Activated CD8-positive, alpha-beta T cell treated with anti-CD3 and anti-CD28 coated beads for 36 hours (primary cell): ENCODE results near the gene PODXL2. TPM values are rescaled to one million over a fixed set of nuclear protein-coding genes. Genes with fewer than 3 reads are reported as not detected.

Experiments
- ATAC-seq: fragments of 200-7000 bp; cut with Tn5 transposase; one replicate; pipeline ENCODE4 v1.10.0; 2021; ENCODE audit warnings: mild to moderate bottlenecking, moderate library complexity
- CTCF ChIA-PET: fragments of 350-600 bp; sonication (Branson Sonifier 250); formaldehyde crosslinking; loops from one replicate; lab custom pipeline; 2021; ENCODE audit warnings: antibody characterized with exemption; lab: Charles Lee
- POLR2A ChIA-PET: fragments of 350-600 bp; sonication (Branson Sonifier 250); formaldehyde crosslinking; loops from one replicate; lab custom pipeline; 2021; ENCODE audit warnings: antibody characterized with exemption; lab: Charles Lee
- DNase-seq: peaks from one replicate; pipeline ENCODE4 v3.0.0-alpha.2; 2020
- H3K27ac Mint-ChIP-seq: one replicate; pipeline ENCODE4 v1.8.0; 2021; ENCODE audit warnings: mild to moderate bottlenecking, mixed read lengths
- H3K27me3 Mint-ChIP-seq: one replicate; pipeline ENCODE4 v1.8.0; 2021; ENCODE audit warnings: mixed read lengths
- H3K36me3 Mint-ChIP-seq: one replicate; pipeline ENCODE4 v1.8.0; 2021; ENCODE audit warnings: low read depth, mixed read lengths
- H3K4me1 Mint-ChIP-seq: one replicate; pipeline ENCODE4 v1.8.0; 2021; ENCODE audit warnings: low read depth, mixed read lengths
- H3K4me3 Mint-ChIP-seq: one replicate; pipeline ENCODE4 v1.8.0; 2021; ENCODE audit warnings: mild to moderate bottlenecking, moderate library complexity, mixed read lengths
- H3K9me3 Mint-ChIP-seq: one replicate; pipeline ENCODE4 v1.8.0; 2021; ENCODE audit warnings: mixed read lengths
- CTCF ChIP-seq: fragments of 200-600 bp; IDR thresholded peaks from one replicate; pipeline ENCODE4 v1.8.0; 2022; ENCODE audit warnings: antibody characterized with exemption, mild to moderate bottlenecking
- intact Hi-C: fragments of 100-400 bp; cut with micrococcal nuclease; formaldehyde crosslinking; loops from one replicate; pipeline ENCODE4 v1.10.0; 2022
- total RNA-seq, 2 experiments: library from RNA; stranded (reverse); gene quantifications; one replicate each; pipeline ENCODE4 v1.2.3, GENCODE V29; 2021

Gene PODXL2
- total RNA-seq, 2 experiments from 2014 or later = 1.1 to 1.3 TPM

GRCh38 chr3:127656906-127657305, 27.9 kb downstream of the PODXL2 start:
- no peak for ATAC-seq
- Mint-ChIP-seq H3K4me1 (no peaks in the 10 kb centered on the region), H3K9me3 (no peaks in the 10 kb centered on the region), H3K36me3 (no peaks in the 10 kb centered on the region), H3K27ac (no peak overlapping the region), H3K4me3 (no peak overlapping the region), H3K27me3 (no peaks in the 10 kb centered on the region)
- POLR2A ChIA-PET = interaction anchor here (1.5 kb wide), 1 partner anchor 15 kb away, joined by 3 read pairs; no protein-coding TSS in a partner anchor
- CTCF ChIA-PET = no interaction called here
- no peak for DNase-seq
- intact Hi-C loops = no loop called here
- TF ChIP-seq CTCF = no peak

GRCh38 chr3:127658234-127658633, 29.2 kb downstream of the PODXL2 start:
- DNase-seq (no peak), ATAC-seq (no peak)
- Mint-ChIP-seq H3K4me3 (no peak overlapping the region), H3K27me3 (no peaks in the 10 kb centered on the region), H3K36me3 (no peaks in the 10 kb centered on the region), H3K9me3 (no peaks in the 10 kb centered on the region), H3K27ac (no peak overlapping the region), H3K4me1 (no peaks in the 10 kb centered on the region)
- TF ChIP-seq CTCF = no peak
- intact Hi-C loops = no loop called here
- CTCF ChIA-PET = interaction anchor here (0.6 to 1.4 kb wide), 2 partner anchors 60 to 174 kb away, joined by 4 to 5 read pairs; partner anchors contain the start of gene MCM2
- POLR2A ChIA-PET = no interaction called here

DNA sequence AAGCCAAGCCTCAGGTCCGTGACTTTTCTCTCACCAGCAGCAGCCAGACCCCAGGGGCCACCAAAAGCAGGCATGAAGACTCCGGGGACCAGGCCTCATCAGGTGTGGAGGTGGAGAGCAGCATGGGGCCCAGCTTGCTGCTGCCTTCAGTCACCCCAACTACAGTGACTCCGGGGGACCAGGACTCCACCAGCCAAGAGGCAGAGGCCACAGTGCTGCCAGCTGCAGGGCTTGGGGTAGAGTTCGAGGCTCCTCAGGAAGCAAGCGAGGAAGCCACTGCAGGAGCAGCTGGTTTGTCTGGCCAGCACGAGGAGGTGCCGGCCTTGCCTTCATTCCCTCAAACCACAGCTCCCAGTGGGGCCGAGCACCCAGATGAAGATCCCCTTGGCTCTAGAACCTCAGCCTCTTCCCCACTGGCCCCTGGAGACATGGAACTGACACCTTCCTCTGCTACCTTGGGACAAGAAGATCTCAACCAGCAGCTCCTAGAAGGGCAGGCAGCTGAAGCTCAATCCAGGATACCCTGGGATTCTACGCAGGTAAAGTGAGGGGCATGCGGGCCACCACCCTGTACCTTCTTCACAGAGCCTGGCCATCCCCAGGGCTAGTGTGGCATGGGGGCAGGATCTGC, 31.8 kb downstream of the PODXL2 start:
- POLR2A ChIA-PET = interaction anchor here (1.2 kb wide), 1 partner anchor 50 kb away, joined by 3 read pairs; no protein-coding TSS in a partner anchor
- H3K4me3 Mint-ChIP-seq = no peak overlapping the region
- intact Hi-C loops = no loop called here
- H3K36me3 Mint-ChIP-seq = no peaks in the 10 kb centered on the region
- CTCF ChIA-PET = interaction anchor here (1.1 to 1.3 kb wide), 2 partner anchors 8 to 86 kb away, joined by 3 read pairs; no protein-coding TSS in a partner anchor
- no peaks in the 10 kb centered on the region for H3K4me1 Mint-ChIP-seq
- no peak for DNase-seq
- TF ChIP-seq CTCF = no peak
- no peak overlapping the region for H3K27ac Mint-ChIP-seq
- ATAC-seq = no peak
- H3K9me3 Mint-ChIP-seq = no peaks in the 10 kb centered on the region
- H3K27me3 Mint-ChIP-seq = no peaks in the 10 kb centered on the region

GRCh38 chr3:127661600-127661999, 32.6 kb downstream of the PODXL2 start:
- no peaks in the 10 kb centered on the region for H3K9me3 Mint-ChIP-seq
- intact Hi-C loops = no loop called here
- ChIA-PET POLR2A (interaction anchor here (1.2 kb wide), 1 partner anchor 51 kb away, joined by 3 read pairs; no protein-coding TSS in a partner anchor), CTCF (interaction anchor here (1.1 to 1.3 kb wide), 2 partner anchors 9 to 87 kb away, joined by 3 read pairs; no protein-coding TSS in a partner anchor)
- no peaks in the 10 kb centered on the region for H3K27me3 Mint-ChIP-seq
- no peak overlapping the region for H3K4me3 Mint-ChIP-seq
- no peaks in the 10 kb centered on the region for H3K36me3 Mint-ChIP-seq
- H3K4me1 Mint-ChIP-seq = no peaks in the 10 kb centered on the region
- ATAC-seq = no peak
- no peak for TF ChIP-seq CTCF
- no peak overlapping the region for H3K27ac Mint-ChIP-seq
- no peak for DNase-seq

DNA sequence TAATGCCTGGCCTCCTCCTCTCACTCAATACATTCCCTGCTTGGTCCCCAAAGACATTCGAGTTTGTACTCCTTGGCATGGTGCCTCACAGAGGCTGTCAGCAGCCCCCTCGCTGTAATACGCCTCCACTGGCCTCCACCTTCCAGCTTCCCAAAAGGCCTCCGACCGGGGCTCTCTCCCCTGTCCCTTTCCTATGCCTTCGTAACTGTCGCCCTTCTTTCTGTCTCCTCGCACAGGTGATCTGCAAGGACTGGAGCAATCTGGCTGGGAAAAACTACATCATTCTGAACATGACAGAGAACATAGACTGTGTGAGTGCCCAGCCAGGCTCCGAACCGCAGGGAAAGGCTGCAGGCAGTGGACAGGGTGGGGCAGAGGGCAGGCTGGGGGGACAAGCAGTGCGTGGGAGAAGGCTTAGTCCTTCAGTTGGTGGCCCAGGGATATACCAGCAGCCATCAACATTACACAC, 33.0 kb downstream of the PODXL2 start:
- H3K27me3 Mint-ChIP-seq = no peaks in the 10 kb centered on the region
- H3K27ac Mint-ChIP-seq = no peak overlapping the region
- intact Hi-C loops = no loop called here
- ATAC-seq (no peak), DNase-seq (no peak)
- no peak for TF ChIP-seq CTCF
- CTCF ChIA-PET = interaction anchor here (1.0 kb wide), 1 partner anchor 87 kb away, joined by 3 read pairs; no protein-coding TSS in a partner anchor
- H3K4me1 Mint-ChIP-seq = no peaks in the 10 kb centered on the region
- no peak overlapping the region for H3K4me3 Mint-ChIP-seq
- H3K9me3 Mint-ChIP-seq = no peaks in the 10 kb centered on the region
- POLR2A ChIA-PET = interaction anchor here (1.0 to 1.2 kb wide), 2 partner anchors 10 to 51 kb away, joined by 3 to 5 read pairs; no protein-coding TSS in a partner anchor
- H3K36me3 Mint-ChIP-seq = no peaks in the 10 kb centered on the region
